ENCODE data around the gene STARD3NL. TPM values are rescaled to one million over a fixed set of nuclear protein-coding genes. Genes with fewer than 3 reads are reported as not detected.
"Not testable (repeated sequence)": the region's sequence is repeated elsewhere in the genome, so short reads cannot be mapped to it uniquely, and the experiment has no call there.

The STARD3NL gene
- total and polyA plus RNA-seq, 2 experiments from 2014 or later, result 65.1 to 84.8 TPM

- TF ChIP-seq CTCF (IDR thresholded peaks at IDR 0.05; ENCODE audit: poor library complexity), result no peak
- no peak for TF ChIP-seq EZH2 (IDR thresholded peaks at IDR 0.05; ENCODE audit: borderline replicate concordance)
- no peak for TF ChIP-seq EZH2phosphoT487 (IDR thresholded peaks at IDR 0.05; ENCODE audit: low read depth, severe bottlenecking, unreplicated experiment)
- Histone ChIP-seq H3K4me2 (no peak overlapping the region), H4K20me1 (ENCODE audit: insufficient read depth, poor library complexity, severe bottlenecking) (no peaks in the 10 kb centered on the region), H3K79me2 (no peaks in the 10 kb centered on the region), H3K27ac (no peak overlapping the region), H3K4me1 (ENCODE audit: insufficient read depth) (peaks cover 10% of the 10 kb centered on the region), H3K36me3 (replicated peaks; ENCODE audit: insufficient read depth, low read depth) (no peaks in the 10 kb centered on the region), H3K9me3 (ENCODE audit: low read depth) (no peaks in the 10 kb centered on the region), H2AFZ (no peak overlapping the region), H3K9me2 (replicated peaks; ENCODE audit: insufficient read depth) (no peaks in the 10 kb centered on the region), H3K27me3 (no peaks in the 10 kb centered on the region), H3K4me3 (no peak overlapping the region)
- WGBS (ENCODE audit: low lambda C conversion rate, missing lambda C conversion rate), result 69% methylated on average over 1 of the region's 1 CpG
- no peak for DNase-seq (ENCODE audit: low spot score)
These were observed 9.0 kb upstream of the STARD3NL start for GRCh38 chr7:38168890-38169570.

- Histone ChIP-seq H3K9me3 (ENCODE audit: low read depth) (no peaks in the 10 kb centered on the region), H3K36me3 (replicated peaks; ENCODE audit: insufficient read depth, low read depth) (no peaks in the 10 kb centered on the region), H3K9me2 (replicated peaks; ENCODE audit: insufficient read depth) (no peaks in the 10 kb centered on the region), H3K27ac (no peak overlapping the region), H2AFZ (no peak overlapping the region), H3K4me2 (no peak overlapping the region), H4K20me1 (ENCODE audit: insufficient read depth, poor library complexity, severe bottlenecking) (no peaks in the 10 kb centered on the region), H3K4me3 (no peak overlapping the region), H3K79me2 (no peaks in the 10 kb centered on the region), H3K27me3 (no peaks in the 10 kb centered on the region), H3K4me1 (ENCODE audit: insufficient read depth) (peaks cover 10% of the 10 kb centered on the region)
- no peak for TF ChIP-seq EZH2 (IDR thresholded peaks at IDR 0.05; ENCODE audit: borderline replicate concordance)
- TF ChIP-seq CTCF (IDR thresholded peaks at IDR 0.05; ENCODE audit: poor library complexity), result no peak
- TF ChIP-seq EZH2phosphoT487 (IDR thresholded peaks at IDR 0.05; ENCODE audit: low read depth, severe bottlenecking, unreplicated experiment), result no peak
- DNase-seq (ENCODE audit: low spot score), result no peak
- WGBS (ENCODE audit: low lambda C conversion rate, missing lambda C conversion rate), result 59% methylated on average over 2 of the region's 2 CpGs
These were observed 8.2 kb upstream of the STARD3NL start for GRCh38 chr7:38169847-38170246.

- Histone ChIP-seq H3K27ac (no peak overlapping the region), H3K79me2 (no peaks in the 10 kb centered on the region), H3K4me2 (no peak overlapping the region), H2AFZ (no peak overlapping the region), H4K20me1 (ENCODE audit: insufficient read depth, poor library complexity, severe bottlenecking) (no peaks in the 10 kb centered on the region), H3K36me3 (replicated peaks; ENCODE audit: insufficient read depth, low read depth) (no peaks in the 10 kb centered on the region), H3K4me3 (no peak overlapping the region), H3K4me1 (ENCODE audit: insufficient read depth) (peaks cover 10% of the 10 kb centered on the region), H3K27me3 (no peaks in the 10 kb centered on the region), H3K9me2 (replicated peaks; ENCODE audit: insufficient read depth) (no peaks in the 10 kb centered on the region), H3K9me3 (ENCODE audit: low read depth) (no peaks in the 10 kb centered on the region)
- 87% methylated on average over 6 of the region's 6 CpGs for WGBS (ENCODE audit: low lambda C conversion rate, missing lambda C conversion rate)
- DNase-seq (ENCODE audit: low spot score), result no peak
- TF ChIP-seq CTCF (IDR thresholded peaks at IDR 0.05; ENCODE audit: poor library complexity), result no peak
- TF ChIP-seq EZH2 (IDR thresholded peaks at IDR 0.05; ENCODE audit: borderline replicate concordance), result no peak
- no peak for TF ChIP-seq EZH2phosphoT487 (IDR thresholded peaks at IDR 0.05; ENCODE audit: low read depth, severe bottlenecking, unreplicated experiment)
These were observed 6.2 kb upstream of the STARD3NL start for GRCh38 chr7:38171623-38172391.

- H3K4me3 ChIP-seq, result not testable (repeated sequence)
- WGBS (ENCODE audit: low lambda C conversion rate, missing lambda C conversion rate), result 92% methylated on average over 9 of the region's 9 CpGs
These were observed 2.5 kb upstream of the STARD3NL start for GRCh38 chr7:38175547-38175946.

More at GRCh38 chr7:38175547-38175946, 2.5 kb upstream of the STARD3NL start:
- not testable (repeated sequence) for DNase-seq (ENCODE audit: low spot score); H3K9me3 ChIP-seq (ENCODE audit: low read depth); H4K20me1 ChIP-seq (ENCODE audit: insufficient read depth, poor library complexity, severe bottlenecking); H2AFZ ChIP-seq; H3K27me3 ChIP-seq; H3K4me2 ChIP-seq; H3K36me3 ChIP-seq (replicated peaks; ENCODE audit: insufficient read depth, low read depth); H3K9me2 ChIP-seq (replicated peaks; ENCODE audit: insufficient read depth); H3K27ac ChIP-seq
- Histone ChIP-seq H3K79me2 (peaks cover 18% of the 10 kb centered on the region), H3K4me1 (ENCODE audit: insufficient read depth) (peaks cover 14% of the 10 kb centered on the region)

All from hepatocyte (in vitro differentiated cells).